K562 (cell line): ENCODE data around the gene NPAS2. TPM values are rescaled to one million over a fixed set of nuclear protein-coding genes. Genes with fewer than 3 reads are reported as not detected.

ENCODE experiments used
- AFF1 ChIP-seq, 2 experiments: fragments of 450-650 bp; IDR thresholded peaks; 2 replicates each; pipeline ENCODE4 v1.6.1; 2018; ENCODE audit warnings: mild to moderate bottlenecking in 2 of 2, low read depth in 1 of 2; ENCODE audit not compliant: partially characterized antibody in 2 of 2
- ATF7 ChIP-seq: fragments of 450-650 bp; IDR thresholded peaks from 2 replicates; pipeline ENCODE4 v1.7.1; 2014; ENCODE audit warnings: mild to moderate bottlenecking, moderate library complexity
- CREB3 ChIP-seq: fragments of 450-650 bp; conservative IDR thresholded peaks from 2 replicates; pipeline ENCODE4 v1.6.1; 2016; ENCODE audit warnings: missing genetic modification characterization, low read depth, mild to moderate bottlenecking, missing compliant biosample characterization, moderate library complexity
- FOXK2 ChIP-seq, 2 experiments: fragments of 450-650 bp; IDR thresholded peaks in 1 of 2; conservative IDR thresholded peaks in 1 of 2; 2 replicates each; pipeline ENCODE4 v1.6.1; 2016; ENCODE audit warnings: low read depth in 2 of 2, mild to moderate bottlenecking in 1 of 2
- FOXM1 ChIP-seq, 2 experiments: fragments of 450-650 bp in 1 of 2; sonication (generic) in 1 of 2; formaldehyde crosslinking in 1 of 2; IDR thresholded peaks; 2 replicates each; pipeline versions ENCODE4 v1.6.1 to v1.9.0; 2017 to 2022; ENCODE audit warnings: low read depth in 2 of 2, mild to moderate bottlenecking in 2 of 2, missing genetic modification reagents in 1 of 2, moderate library complexity in 1 of 2
- HMG20B ChIP-seq: fragments of 250-450 bp; sonication (Bioruptor Pico); IDR thresholded peaks from 2 replicates; pipeline ENCODE4 v1.5.0; 2021; ENCODE audit warnings: mild to moderate bottlenecking
- HSF4 ChIP-seq: fragments of 250-450 bp; sonication (Bioruptor Pico); IDR thresholded peaks from 2 replicates; pipeline ENCODE4 v2.1.2; 2022; ENCODE audit warnings: mild to moderate bottlenecking, moderate library complexity, borderline replicate concordance
- IRF2 ChIP-seq: sonication (generic); formaldehyde crosslinking; IDR thresholded peaks from 2 replicates; pipeline ENCODE4 v1.8.1; 2022; ENCODE audit warnings: mild to moderate bottlenecking, missing genetic modification reagents
- KLF16 ChIP-seq: IDR thresholded peaks from 2 replicates; pipeline ENCODE4 v1.6.1; 2016; ENCODE audit warnings: antibody characterized with exemption
- NCOA4 ChIP-seq: fragments of 450-650 bp; IDR thresholded peaks from 2 replicates; pipeline ENCODE4 v1.6.1; 2018; ENCODE audit warnings: mild to moderate bottlenecking; ENCODE audit not compliant: partially characterized antibody
- NFE2L1 ChIP-seq: fragments of 450-650 bp; IDR thresholded peaks from 2 replicates; pipeline ENCODE4 v1.6.1; 2016; ENCODE audit warnings: missing genetic modification characterization, low read depth, mild to moderate bottlenecking, missing compliant biosample characterization, moderate library complexity, borderline replicate concordance
- NUFIP1 ChIP-seq: fragments of 450-650 bp; IDR thresholded peaks from 2 replicates; pipeline ENCODE4 v1.6.1; 2018; ENCODE audit not compliant: partially characterized antibody
- POLR2A ChIP-seq: fragments of 450-650 bp; conservative IDR thresholded peaks from 2 replicates; pipeline ENCODE4 v1.6.1; 2016
- POLR2B ChIP-seq: fragments of 450-650 bp; IDR thresholded peaks from 2 replicates; pipeline ENCODE4 v1.6.1; 2018; ENCODE audit warnings: low read depth; ENCODE audit not compliant: partially characterized antibody
- SNAPC5 ChIP-seq: fragments of 250-450 bp; sonication (Bioruptor Pico); IDR thresholded peaks from 2 replicates; pipeline ENCODE4 v1.8.0; 2021; ENCODE audit warnings: moderate library complexity, mild to moderate bottlenecking, inconsistent platforms
- SUPT5H ChIP-seq: fragments of 450-650 bp; IDR thresholded peaks from 2 replicates; pipeline ENCODE4 v1.6.1; 2016
- TCFL5 ChIP-seq: fragments of 250-450 bp; sonication (Bioruptor Pico); conservative IDR thresholded peaks from 2 replicates; pipeline ENCODE4 v1.6.1; 2021; ENCODE audit warnings: mild to moderate bottlenecking, moderate library complexity, matching md5 sums
- U2AF1 ChIP-seq: fragments of 200-400 bp; formaldehyde crosslinking; optimal IDR thresholded peaks from 2 replicates; pipeline ENCODE3; 2017; ENCODE audit warnings: mild to moderate bottlenecking, low read depth, low read length, moderate library complexity
- ZBTB11 ChIP-seq, 3 experiments: fragments of 200-800 bp in 1 of 3; fragments of 250-450 bp in 1 of 3; fragments of 450-650 bp in 1 of 3; sonication (Bioruptor Pico) in 1 of 3; sonication (Bioruptor generic) in 1 of 3; formaldehyde crosslinking in 1 of 3; IDR thresholded peaks; 2 replicates each; pipeline versions ENCODE4 v1.6.1 to v1.8.0; 2016 to 2022; ENCODE audit warnings: mild to moderate bottlenecking in 2 of 3, missing genetic modification characterization in 2 of 3, missing compliant biosample characterization in 1 of 3, moderate library complexity in 1 of 3
- ZNF121 ChIP-seq: sonication (generic); formaldehyde crosslinking; conservative IDR thresholded peaks from 2 replicates; pipeline ENCODE4 v1.8.0; 2022; ENCODE audit warnings: missing genetic modification reagents
- polyA plus RNA-seq, 8 experiments: library from polyadenylated mRNA; depleted of rRNA in 4 of 8; stranded (reverse) in 5 of 8; unstranded in 3 of 8; fragments of >200 nt; fragmentation: Nextera tagmentation in 2 of 8; fragmentation: Illumina TruSeq in 1 of 8; extraction: Ambion mirVana in 2 of 8; extraction: Trizol in 1 of 8; gene quantifications; 2 replicates each; pipeline versions ENCODE4 v1.2.1 to v1.2.3, GENCODE V29; 2011 to 2014; ENCODE audit warnings: inconsistent platforms in 1 of 8, missing spikeins in 1 of 8
- total RNA-seq, 7 experiments: library from RNA; depleted of rRNA in 6 of 7; stranded (reverse); fragments of >200 nt in 6 of 7; fragmentation: Illumina TruSeq in 2 of 7; extraction: Trizol in 2 of 7; gene quantifications; 2 replicates each; pipeline versions ENCODE4 v1.2.1 to v1.2.3, GENCODE V29; 2011 to 2021; ENCODE audit warnings: low replicate concordance in 1 of 7

Gene NPAS2
- total and polyA plus RNA-seq, 9 of the 15 experiments (the other 6 are each of a cell fraction or from before 2014, with no cell fraction given), result 0.06 to 0.29 (median 0.07) TPM; not detected in 5

- TF ChIP-seq NFE2L1 (tag) (no peak), ATF7 (no peak), SNAPC5 (no peak), NUFIP1 (no peak), HMG20B (CRISPR knock-in tag) (no peak), POLR2B (peak; percentile 22), FOXM1 (IDR thresholded peaks at IDR 0.05; ENCODE audit: low read depth) (no peak), FOXM1 (CRISPR knock-in tag; IDR thresholded peaks at IDR 0.05; ENCODE audit: low read depth) (no peak), ZNF121 (CRISPR knock-in tag) (no peak), SUPT5H (0 out of 2 replicates have a peak, but pooled peaks have one; percentile 50), HSF4 (no peak), CREB3 (tag) (no peak), ZBTB11 (CRISPR knock-in tag; IDR thresholded peaks at IDR 0.05) (no peak), POLR2A (peak; percentile 50; the same call in 1 of the 2 replicates), IRF2 (no peak), AFF1 (IDR thresholded peaks at IDR 0.05; ENCODE audit: low read depth in 1 of 2, partially characterized antibody in 2 of 2) (no peak), NCOA4 (no peak), TCFL5 (CRISPR knock-in tag) (no peak), KLF16 (no peak), FOXK2 (conservative IDR thresholded peaks at IDR 0.05 in 1 of 2, IDR thresholded peaks at IDR 0.05 in 1 of 2; ENCODE audit: low read depth in 2 of 2) (no peak), U2AF1 (no peak)
Measured at GRCh38 chr2:101004620-101005325, 184.8 kb downstream of the NPAS2 start (continued).
